ENCODE measurements around the gene SLC2A11. TPM values are rescaled to one million over a fixed set of nuclear protein-coding genes. Genes with fewer than 3 reads are reported as not detected.
A peak's percentile ranks its signal among the peaks of the same experiment; 100 is the strongest.

The SLC2A11 gene
- total and polyA plus RNA-seq, 9 of the 15 experiments (the other 6 are each of a cell fraction or from before 2014, with no cell fraction given), result 0.44 to 2.7 (median 2.1) TPM

- Histone ChIP-seq H3K9ac (ENCODE audit: insufficient read depth in 1 of 2, low read depth in 2 of 2, low read length in 2 of 2) (peak overlapping the region in 1 of 2 experiments; percentile 64; a peak in 1 of 4 replicates), H3K36me3 (ENCODE audit: control insufficient read depth, insufficient read depth, low read length) (peaks cover 31% of the 10 kb centered on the region), H2AFZ (ENCODE audit: low read depth, low read length) (no peak overlapping the region), H4K20me1 (replicated peaks; ENCODE audit: control insufficient read depth, insufficient read depth, low read length) (peaks cover 10% of the 10 kb centered on the region; the same call in 1 of the 2 replicates), H3K9me3 (replicated peaks; ENCODE audit: control insufficient read depth, insufficient read depth, low read depth, low read length) (no peaks in the 10 kb centered on the region), H3K9me1 (ENCODE audit: control insufficient read depth, insufficient read depth, low read length) (peaks cover 3% of the 10 kb centered on the region), H3K27me3 (ENCODE audit: control insufficient read depth in 2 of 2, insufficient read depth in 2 of 2, low read length in 2 of 2) (no peaks in the 10 kb centered on the region), H3K4me1 (replicated peaks in 1 of 2; ENCODE audit: control insufficient read depth in 2 of 2, insufficient read depth in 2 of 2, low read length in 2 of 2) (peaks cover 22 to 34% of the 10 kb centered on the region in 2 experiments), H3K27ac (ENCODE audit: extremely low read depth, low read depth, low read length) (no peak overlapping the region), H3K4me3 (no peak overlapping the region), H3K79me2 (ENCODE audit: control insufficient read depth, insufficient read depth, low read length) (peaks cover 42% of the 10 kb centered on the region), H3K4me2 (ENCODE audit: insufficient read depth, low read length) (no peak overlapping the region)
- intact Hi-C loops (cut with micrococcal nuclease) (no loop called here), in situ Hi-C loops (cut with MboI) (no loop called here)
- FAIRE-seq, result no peak
- WGBS (ENCODE audit: insufficient coverage, low coverage, missing lambda C conversion rate), result 56% methylated on average over 8 of the region's 8 CpGs
- peak; percentile 21; the same call in 1 of the 2 replicates for TF ChIP-seq SUPT5H (IDR thresholded peaks at IDR 0.05)
- TF ChIP-seq KDM5B (IDR thresholded peaks at IDR 0.05; ENCODE audit: insufficient replicate concordance, low read depth, low read length), result peak; percentile 46
- TF ChIP-seq ZNF175 (CRISPR knock-in tag; IDR thresholded peaks at IDR 0.05; ENCODE audit: low read depth), result no peak
- peak; percentile 75 for TF ChIP-seq NFIC (IDR thresholded peaks at IDR 0.05)
- TF ChIP-seq SPI1 (IDR thresholded peaks at IDR 0.05; ENCODE audit: borderline replicate concordance, low read depth, low read length), result peak; percentile 28; the same call in 1 of the 2 replicates
- BruUV-seq (replicated peaks), result no TSS peak
- no peak for ATAC-seq
- ChIA-PET CTCF (ENCODE audit: low intra/inter-chr PET ratio) (no interaction called here), POLR2A (interaction anchor here (0.7 to 1.1 kb wide), 2 partner anchors 16 to 24 kb away, joined by 3 to 4 read pairs; no protein-coding TSS in a partner anchor)
- DNase-seq (ENCODE audit: extremely low read depth in 1 of 4, low spot score in 3 of 4), result no peak
These were observed 40.6 kb downstream of the SLC2A11 start for GRCh38 chr22:23898006-23898974.
